HFF-Myc (cell line): ENCODE data around the gene KLB.

Source experiments
- DNase-seq: peaks from one replicate; pipeline ENCODE4 v3.0.0-alpha.2; 2011; ENCODE audit warnings: low read depth; ENCODE audit errors: extremely low read depth
- H3K4me3 ChIP-seq: replicated peaks from 2 replicates; pipeline ENCODE4 v1.5.1; 2011; ENCODE audit warnings: low read depth, mild to moderate bottlenecking, control low read depth, low read length
- CTCF ChIP-seq: IDR thresholded peaks from 2 replicates; pipeline ENCODE4 v1.5.1; 2012; ENCODE audit warnings: mild to moderate bottlenecking, low read depth, low read length, control low read depth; ENCODE audit errors: missing control alignments

KLB gene

GRCh38 chr4:39494354-39494753, 87.6 kb downstream of the KLB start:
- no peak overlapping the region for H3K4me3 ChIP-seq
- DNase-seq: no peak
- no peak for TF ChIP-seq CTCF

- H3K4me3 ChIP-seq: no peak overlapping the region
- no peak for DNase-seq
- TF ChIP-seq CTCF: no peak
Measured at GRCh38 chr4:39495446-39496213, 88.9 kb downstream of the KLB start.

GRCh38 chr4:39497909-39498726, 91.4 kb downstream of the KLB start:
- no peak overlapping the region for H3K4me3 ChIP-seq
- TF ChIP-seq CTCF: no peak
- no peak for DNase-seq

- TF ChIP-seq CTCF: no peak
- no peak overlapping the region for H3K4me3 ChIP-seq
- DNase-seq: no peak
Measured at GRCh38 chr4:39498727-39499020, 91.9 kb downstream of the KLB start.
